Erythroblast (primary cell): Measurements from ENCODE around the gene CDR2L.

Experiments
- GATA1 ChIP-seq: IDR thresholded peaks from 2 replicates; pipeline ENCODE4 v1.6.1; 2011; ENCODE audit warnings: low read depth, mild to moderate bottlenecking, control low read depth, low read length, moderate library complexity
- POLR2A ChIP-seq: IDR thresholded peaks from 2 replicates; pipeline ENCODE4 v1.6.1; 2011; ENCODE audit warnings: mild to moderate bottlenecking, low read length

- TF ChIP-seq POLR2A = no peak
- TF ChIP-seq GATA1 = no peak
These were observed 36.4 kb upstream of the CDR2L start for GRCh38 chr17:74951065-74951464.
